ENCODE data around the gene GABRG3.

Gene GABRG3

GRCh38 chr15:27196691-27197090 lies 225.7 kb downstream of the GABRG3 start:
- DNase-seq: no peak

GRCh38 chr15:27201425-27201824 lies 230.4 kb downstream of the GABRG3 start:
- DNase-seq: no peak

GRCh38 chr15:27210176-27210575 lies 239.2 kb downstream of the GABRG3 start:
- DNase-seq: no peak

GRCh38 chr15:27214032-27214431 lies 243.1 kb downstream of the GABRG3 start:
- no peak for DNase-seq

GRCh38 chr15:27214961-27215360 lies 244.0 kb downstream of the GABRG3 start:
- DNase-seq: no peak

- no peak for DNase-seq
Measured at GRCh38 chr15:27218426-27218825, 247.4 kb downstream of the GABRG3 start.

GRCh38 chr15:27219636-27220035 lies 248.7 kb downstream of the GABRG3 start:
- DNase-seq: no peak

GRCh38 chr15:27220199-27220598 lies 249.2 kb downstream of the GABRG3 start:
- DNase-seq: no peak

- DNase-seq: no peak
Measured at GRCh38 chr15:27222479-27222878, 251.5 kb downstream of the GABRG3 start.

- no peak for DNase-seq
Measured at GRCh38 chr15:27223179-27223578, 252.2 kb downstream of the GABRG3 start.

GRCh38 chr15:27231811-27232210 lies 260.8 kb downstream of the GABRG3 start:
- DNase-seq: no peak

GRCh38 chr15:27232876-27233275 lies 261.9 kb downstream of the GABRG3 start:
- DNase-seq: no peak

- DNase-seq: no peak
Measured at GRCh38 chr15:27234593-27234992, 263.6 kb downstream of the GABRG3 start.

- no peak for DNase-seq
Measured at GRCh38 chr15:27235161-27235560, 264.2 kb downstream of the GABRG3 start.

- no peak for DNase-seq
Measured at GRCh38 chr15:27235681-27236080, 264.7 kb downstream of the GABRG3 start.

- DNase-seq: no peak
Measured at GRCh38 chr15:27237319-27237939, 266.4 kb downstream of the GABRG3 start.

GRCh38 chr15:27238209-27238608 lies 267.2 kb downstream of the GABRG3 start:
- DNase-seq: no peak

GRCh38 chr15:27238707-27239423 lies 267.9 kb downstream of the GABRG3 start:
- no peak for DNase-seq

- DNase-seq: no peak
Measured at GRCh38 chr15:27241943-27242342, 271.0 kb downstream of the GABRG3 start.

- DNase-seq: no peak
Measured at GRCh38 chr15:27244047-27244446, 273.1 kb downstream of the GABRG3 start.

GRCh38 chr15:27248251-27248650 lies 277.3 kb downstream of the GABRG3 start:
- no peak for DNase-seq

GRCh38 chr15:27249046-27249759 lies 278.2 kb downstream of the GABRG3 start:
- DNase-seq: no peak

GRCh38 chr15:27249760-27250109 lies 278.8 kb downstream of the GABRG3 start:
- no peak for DNase-seq

GRCh38 chr15:27250223-27250622 lies 279.2 kb downstream of the GABRG3 start:
- DNase-seq: no peak

All from NCI-H187 treated with DMSO at 0.1 percent for 48 hours (cell line).